DOHH2 (cell line): Measurements from ENCODE around the gene RPL10.

Experiments used
- H3F3A ChIP-seq: fragments of 200-600 bp; sonication (generic), shearing (Covaris generic); 2 replicates; pipeline ENCODE4 v1.6.0; 2016; ENCODE audit warnings: antibody characterized with exemption, mild to moderate bottlenecking; ENCODE audit not compliant: control insufficient read depth, insufficient read depth
- H3K27ac ChIP-seq: fragments of 200-600 bp; sonication (generic); 2 replicates; pipeline ENCODE4 v1.5.1; 2014; ENCODE audit warnings: low read depth, mild to moderate bottlenecking, low read length, moderate library complexity
- H3K27me3 ChIP-seq: fragments of 200-600 bp; sonication (generic); 2 replicates; pipeline ENCODE4 v1.6.1; 2014; ENCODE audit warnings: mild to moderate bottlenecking, low read length, mixed read lengths; ENCODE audit not compliant: control insufficient read depth
- H3K36me3 ChIP-seq: fragments of 200-600 bp; sonication (generic); 2 replicates; pipeline ENCODE4 v1.6.1; 2014; ENCODE audit warnings: mild to moderate bottlenecking, low read length, moderate library complexity, mixed read lengths; ENCODE audit not compliant: control insufficient read depth
- H3K4me1 ChIP-seq: fragments of 200-600 bp; sonication (generic); 2 replicates; pipeline ENCODE4 v1.6.1; 2014; ENCODE audit warnings: mild to moderate bottlenecking, low read length, mixed read lengths; ENCODE audit not compliant: control insufficient read depth
- H3K4me2 ChIP-seq: fragments of 200-600 bp; sonication (generic); 2 replicates; pipeline ENCODE4 v1.6.0; 2014; ENCODE audit warnings: mild to moderate bottlenecking, low read length, moderate library complexity
- H3K4me3 ChIP-seq: fragments of 200-600 bp; sonication (generic); 2 replicates; pipeline ENCODE4 v1.5.1; 2014; ENCODE audit warnings: mild to moderate bottlenecking, low read length, mixed read lengths
- H3K79me2 ChIP-seq: fragments of 200-600 bp; sonication (generic); 2 replicates; pipeline ENCODE4 v1.6.1; 2014; ENCODE audit warnings: mild to moderate bottlenecking, low read length, mixed read lengths; ENCODE audit not compliant: control insufficient read depth
- H3K9me2 ChIP-seq: fragments of 200-600 bp; sonication (generic); replicated peaks from 2 replicates; pipeline ENCODE4 v1.6.1; 2014; ENCODE audit warnings: mild to moderate bottlenecking, low read length, mixed read lengths; ENCODE audit not compliant: control insufficient read depth
- H3K9me3 ChIP-seq: fragments of 200-600 bp; sonication (generic); 2 replicates; pipeline ENCODE4 v1.6.1; 2014; ENCODE audit warnings: antibody characterized with exemption, low read length, mixed read lengths; ENCODE audit not compliant: control insufficient read depth, insufficient read depth
- H4K20me1 ChIP-seq: fragments of 200-600 bp; sonication (generic); 2 replicates; pipeline ENCODE4 v1.6.0; 2014; ENCODE audit warnings: low read depth, mild to moderate bottlenecking, antibody characterized with exemption, low read length, moderate library complexity; ENCODE audit not compliant: control insufficient read depth, insufficient read depth
- EZH2phosphoT487 ChIP-seq: fragments of 200-600 bp; sonication (generic); IDR thresholded peaks from 2 replicates; pipeline ENCODE4 v1.6.1; 2017; ENCODE audit warnings: borderline replicate concordance, mild to moderate bottlenecking, antibody characterized with exemption, low read length, moderate library complexity, mixed read lengths
- TF ChIP-seq, protein P1 (sequence below): fragments of 200-600 bp; sonication (generic); IDR thresholded peaks from one replicate; pipeline ENCODE4 v1.5.1; 2014; ENCODE audit warnings: antibody characterized with exemption, mild to moderate bottlenecking, low read depth, low read length; ENCODE audit not compliant: poor library complexity, severe bottlenecking

RPL10 gene

DNA sequence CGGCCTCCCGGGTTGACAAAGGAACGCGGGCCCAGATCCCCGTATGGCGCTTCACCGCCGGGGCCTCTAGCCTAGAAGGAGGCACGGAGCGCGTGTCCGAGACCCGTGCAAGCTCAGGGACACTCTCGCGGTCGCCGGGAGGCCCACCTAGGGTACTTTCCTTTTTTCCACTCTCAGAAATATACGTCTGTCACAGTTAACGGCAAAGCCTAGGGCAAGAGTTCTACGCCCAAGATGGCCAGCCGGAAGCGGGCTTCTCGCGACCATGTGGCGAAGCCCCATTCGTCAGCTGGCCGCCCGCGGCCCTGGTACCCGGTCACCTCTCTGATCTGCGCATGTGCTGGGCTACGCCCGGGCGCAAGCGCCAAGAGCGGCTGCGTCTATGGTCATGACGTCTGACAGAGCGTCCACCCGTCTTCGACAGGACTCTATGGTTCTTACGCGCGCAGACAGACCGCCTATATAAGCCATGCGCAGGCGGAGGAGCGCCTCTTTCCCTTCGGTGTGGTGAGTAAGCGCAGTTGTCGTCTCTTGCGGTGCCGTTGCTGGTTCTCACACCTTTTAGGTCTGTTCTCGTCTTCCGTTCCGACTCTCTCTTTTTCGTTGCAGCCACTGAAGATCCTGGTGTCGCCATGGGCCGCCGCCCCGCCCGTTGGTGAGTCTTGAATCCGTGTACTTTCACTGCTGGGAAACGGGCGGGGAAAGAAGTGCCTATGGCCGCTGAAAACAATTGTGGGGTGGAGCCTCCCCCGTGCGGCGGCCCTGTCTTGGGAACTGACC is at the start of gene RPL10:
Gene RPL10, plus strand, starts transcription at position 490 of the 780 bp plus-strand sequence. Its CDS starts 143 bp downstream, at position 633.
- peak within 1 kb of the TSS; percentile 93 for H3K27ac ChIP-seq
- no peaks in the 10 kb centered on the region for H4K20me1 ChIP-seq
- peak within 1 kb of the TSS; percentile 95 for H3K4me3 ChIP-seq
- peak within 1 kb of the TSS; percentile 86 for H3K4me2 ChIP-seq
- H3K27me3 ChIP-seq = no peaks in the 10 kb centered on the region
- H3K36me3 ChIP-seq = peaks cover 33% of the 10 kb centered on the region
- H3F3A ChIP-seq = peaks cover 29% of the 10 kb centered on the region
- H3K4me1 ChIP-seq = peaks cover 17% of the 10 kb centered on the region
- TF ChIP-seq EZH2phosphoT487 = no peak
- TF ChIP-seq, protein P1, sequence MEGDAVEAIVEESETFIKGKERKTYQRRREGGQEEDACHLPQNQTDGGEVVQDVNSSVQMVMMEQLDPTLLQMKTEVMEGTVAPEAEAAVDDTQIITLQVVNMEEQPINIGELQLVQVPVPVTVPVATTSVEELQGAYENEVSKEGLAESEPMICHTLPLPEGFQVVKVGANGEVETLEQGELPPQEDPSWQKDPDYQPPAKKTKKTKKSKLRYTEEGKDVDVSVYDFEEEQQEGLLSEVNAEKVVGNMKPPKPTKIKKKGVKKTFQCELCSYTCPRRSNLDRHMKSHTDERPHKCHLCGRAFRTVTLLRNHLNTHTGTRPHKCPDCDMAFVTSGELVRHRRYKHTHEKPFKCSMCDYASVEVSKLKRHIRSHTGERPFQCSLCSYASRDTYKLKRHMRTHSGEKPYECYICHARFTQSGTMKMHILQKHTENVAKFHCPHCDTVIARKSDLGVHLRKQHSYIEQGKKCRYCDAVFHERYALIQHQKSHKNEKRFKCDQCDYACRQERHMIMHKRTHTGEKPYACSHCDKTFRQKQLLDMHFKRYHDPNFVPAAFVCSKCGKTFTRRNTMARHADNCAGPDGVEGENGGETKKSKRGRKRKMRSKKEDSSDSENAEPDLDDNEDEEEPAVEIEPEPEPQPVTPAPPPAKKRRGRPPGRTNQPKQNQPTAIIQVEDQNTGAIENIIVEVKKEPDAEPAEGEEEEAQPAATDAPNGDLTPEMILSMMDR = no peak
- H3K9me3 ChIP-seq = no peaks in the 10 kb centered on the region
- peaks cover 28% of the 10 kb centered on the region for H3K79me2 ChIP-seq
- H3K9me2 ChIP-seq = no peaks in the 10 kb centered on the region

DNA sequence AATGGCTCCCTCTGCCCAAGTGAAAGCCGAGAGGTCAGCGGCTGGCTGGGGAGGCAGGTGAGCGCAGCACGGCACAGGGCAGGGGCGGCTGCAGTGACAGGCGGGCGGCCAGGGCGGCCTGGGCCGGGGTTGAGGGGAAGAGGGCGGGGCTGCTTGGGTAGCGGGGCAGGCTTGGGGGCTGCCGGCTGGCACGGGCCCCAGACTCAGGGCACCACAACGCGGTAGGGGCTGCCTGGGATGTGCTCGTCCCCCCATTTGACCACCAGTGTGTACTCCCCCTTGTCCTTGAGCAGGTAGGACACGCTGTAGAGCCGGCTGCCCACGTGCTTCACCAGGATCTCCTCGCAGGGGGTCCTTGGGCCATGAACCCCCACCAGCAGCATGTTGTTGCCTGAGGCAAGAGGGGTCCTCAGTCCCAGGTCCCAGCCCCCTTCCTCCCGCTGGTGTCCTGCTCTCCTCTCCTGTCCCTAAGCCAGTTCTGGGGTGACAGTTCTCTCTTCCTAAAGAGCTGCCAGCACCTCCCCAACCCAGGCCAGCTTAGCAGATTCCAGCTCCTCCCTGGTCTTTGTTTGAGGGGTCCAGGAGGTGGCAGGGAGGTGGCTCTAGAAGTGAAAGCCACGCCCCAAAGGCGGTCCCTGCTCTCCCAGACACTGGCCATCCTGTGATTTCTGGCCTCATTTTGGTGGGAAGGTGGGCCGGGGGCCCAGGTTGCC is 49.4 kb upstream of the RPL10 start:
- Histone ChIP-seq H3K27ac (no peak overlapping the region), H3K4me1 (peaks cover 8% of the 10 kb centered on the region), H3K79me2 (no peaks in the 10 kb centered on the region), H3K4me2 (no peak overlapping the region), H3K4me3 (no peak overlapping the region), H3K27me3 (no peaks in the 10 kb centered on the region), H3K36me3 (peaks cover 7% of the 10 kb centered on the region; the same call in 1 of the 2 replicates), H4K20me1 (no peaks in the 10 kb centered on the region), H3F3A (no peaks in the 10 kb centered on the region), H3K9me2 (no peaks in the 10 kb centered on the region), H3K9me3 (no peaks in the 10 kb centered on the region)
- no peak for TF ChIP-seq EZH2phosphoT487
- TF ChIP-seq, protein P1 = no peak

DNA sequence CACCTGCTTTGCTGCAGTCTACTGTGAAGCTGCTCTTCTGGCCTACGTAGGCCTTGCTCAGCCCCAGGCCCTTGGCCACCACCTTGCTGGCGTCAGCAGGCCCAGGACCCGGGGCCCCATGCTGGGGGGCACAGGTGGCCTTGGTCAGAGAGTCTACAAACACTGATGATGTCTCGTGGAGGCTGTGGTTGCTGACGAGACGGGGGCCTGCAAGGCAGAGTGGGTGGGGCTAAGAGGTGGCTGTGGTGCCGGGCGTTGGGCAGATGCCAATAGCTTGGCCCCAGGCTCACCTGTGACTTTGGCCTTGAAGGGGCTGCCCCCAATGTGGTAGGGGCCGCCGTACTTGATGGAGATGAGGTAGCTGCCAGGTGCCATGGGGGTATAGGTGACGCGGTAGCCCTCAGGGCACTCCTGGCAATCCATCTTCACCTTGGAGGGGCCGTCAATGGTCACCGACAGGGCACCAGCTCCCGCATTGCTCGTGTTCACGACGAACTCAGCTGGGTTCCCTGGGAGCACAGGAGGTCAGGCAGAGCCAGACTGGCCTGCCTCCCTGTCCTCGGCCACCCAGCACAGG is 48.7 kb upstream of the RPL10 start:
- H3K79me2 ChIP-seq = no peaks in the 10 kb centered on the region
- H3K27me3 ChIP-seq = no peaks in the 10 kb centered on the region
- H4K20me1 ChIP-seq = no peaks in the 10 kb centered on the region
- no peaks in the 10 kb centered on the region for H3K9me2 ChIP-seq
- no peaks in the 10 kb centered on the region for H3F3A ChIP-seq
- H3K27ac ChIP-seq = no peak overlapping the region
- TF ChIP-seq EZH2phosphoT487 = no peak
- TF ChIP-seq, protein P1 = no peak
- no peaks in the 10 kb centered on the region for H3K9me3 ChIP-seq
- peaks cover 7% of the 10 kb centered on the region; the same call in 1 of the 2 replicates for H3K36me3 ChIP-seq
- no peak overlapping the region for H3K4me3 ChIP-seq
- no peak overlapping the region for H3K4me2 ChIP-seq
- peaks cover 8% of the 10 kb centered on the region for H3K4me1 ChIP-seq
